Measurements from ENCODE around the gene SCN5A.

SCN5A gene

DNA sequence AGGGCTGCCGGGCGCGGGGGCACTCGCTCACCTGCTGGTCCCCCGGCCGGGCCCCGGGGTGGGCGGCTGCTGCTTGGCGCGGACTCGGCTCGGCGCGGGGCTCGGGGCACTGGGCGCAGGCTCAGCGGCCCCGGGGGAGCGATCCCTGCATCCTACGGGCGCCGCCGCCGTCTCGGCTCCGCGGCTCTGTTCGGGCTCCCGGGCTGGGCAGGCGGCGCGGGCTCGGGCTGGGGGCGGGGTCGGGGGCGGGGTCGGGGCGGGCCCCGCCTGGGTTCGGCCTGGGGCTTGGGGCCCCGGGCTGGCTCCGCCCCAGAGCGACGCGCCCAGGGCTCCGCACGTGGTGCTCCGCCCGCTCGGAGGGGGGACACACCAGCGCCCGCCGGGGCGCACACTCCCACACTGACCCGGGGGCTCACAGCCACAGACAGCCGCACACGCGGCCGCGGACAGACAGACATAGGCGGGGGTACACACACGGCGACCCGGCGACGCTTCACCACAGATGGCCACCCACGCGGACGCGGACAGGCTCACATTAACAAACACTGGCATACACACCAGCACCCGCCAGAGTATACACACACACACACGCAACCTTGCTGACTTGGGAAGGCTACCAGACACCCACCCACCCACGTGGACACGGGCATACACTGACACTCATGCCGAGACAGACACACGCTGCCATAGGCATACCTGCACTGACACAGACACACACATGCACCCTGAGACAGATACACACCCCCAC lies at the start of gene SCN5A:
SCN5A (minus strand) TSS at position 188 of the 748 bp plus-strand sequence. CDS start 16,380 bp downstream, outside the sequence.
- peak; percentile 63 for DNase-seq (ENCODE audit: low spot score)

DNA sequence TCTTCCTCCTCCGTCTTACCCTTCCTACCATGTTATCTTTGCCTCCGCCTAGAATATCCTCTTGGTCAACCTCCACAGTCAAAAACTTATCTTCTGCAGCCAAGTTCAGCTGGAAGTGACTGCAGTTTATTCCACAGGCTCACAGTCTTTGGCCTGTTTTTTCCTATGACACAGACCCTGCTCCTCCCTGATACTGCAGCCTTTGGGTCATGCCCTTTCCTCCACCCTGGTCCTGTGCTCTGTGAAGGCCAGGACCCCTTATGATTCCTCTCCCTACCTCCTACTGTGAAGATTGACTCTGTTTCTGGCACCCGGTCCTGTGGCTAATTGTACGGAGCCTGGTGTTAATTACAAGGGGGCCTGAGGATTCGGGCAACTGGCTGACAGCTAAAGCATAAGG lies 49.3 kb upstream of the SCN5A start:
- DNase-seq (ENCODE audit: low spot score): no peak

GRCh38 chr3:38698061-38698460 lies 48.6 kb upstream of the SCN5A start:
- DNase-seq (ENCODE audit: low spot score): no peak

DNA sequence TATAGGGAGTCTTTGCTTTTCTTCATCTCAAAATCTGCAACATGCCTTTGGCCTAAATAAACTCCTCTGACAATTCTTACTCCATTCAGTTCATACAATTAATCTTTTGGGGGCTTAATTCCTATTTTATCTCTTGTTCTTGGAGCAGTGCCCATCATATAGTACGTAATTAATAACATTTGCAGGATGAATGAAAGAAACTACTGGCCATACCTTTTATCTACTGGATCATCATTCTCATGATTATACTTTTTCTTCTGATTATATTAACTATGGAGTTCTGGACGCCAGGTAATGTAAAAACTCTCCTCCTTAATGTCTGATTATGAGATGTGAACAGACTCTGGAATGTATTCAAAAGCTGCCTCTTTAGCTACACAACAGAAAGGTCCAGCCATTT lies 46.5 kb upstream of the SCN5A start:
- DNase-seq (ENCODE audit: low spot score): no peak

DNA sequence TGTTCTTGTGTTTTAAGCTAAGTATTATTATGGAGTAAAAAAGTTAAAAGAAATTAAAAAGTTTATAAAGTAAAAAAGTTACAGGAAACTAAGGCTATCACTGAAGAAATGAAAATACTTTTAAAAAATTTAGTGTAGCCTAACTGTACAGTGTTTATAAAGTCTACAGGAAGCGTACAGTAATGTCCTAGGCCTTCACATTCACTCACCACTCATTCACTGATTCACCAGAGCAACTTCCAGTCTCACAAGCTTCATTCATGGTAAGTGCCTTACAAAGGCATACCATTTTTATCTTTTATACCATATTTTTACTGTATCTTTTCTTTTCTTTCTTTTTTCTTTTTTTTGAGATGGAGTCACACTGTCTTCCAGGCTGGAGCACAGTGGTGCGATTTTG lies 40.7 kb upstream of the SCN5A start:
- DNase-seq (ENCODE audit: low spot score): no peak

DNA sequence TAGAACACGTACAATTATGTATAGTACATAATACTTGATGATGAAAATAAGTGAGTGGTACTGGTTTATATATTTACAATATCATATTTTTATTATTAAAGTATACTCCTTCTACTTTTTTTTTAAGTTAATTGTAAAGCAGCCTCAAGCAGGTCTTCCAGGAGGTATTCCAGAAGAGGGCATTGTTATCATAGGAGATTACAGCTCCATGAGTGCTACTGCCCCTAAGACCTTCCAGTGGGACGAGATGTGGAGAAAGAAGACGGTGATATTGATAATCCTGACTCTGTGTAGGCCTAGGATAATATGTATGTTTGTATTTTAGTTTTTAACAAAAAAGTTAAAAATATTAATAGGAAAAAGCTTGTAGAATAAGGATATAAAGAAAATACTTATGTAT lies 40.3 kb upstream of the SCN5A start:
- DNase-seq (ENCODE audit: low spot score): no peak

DNA sequence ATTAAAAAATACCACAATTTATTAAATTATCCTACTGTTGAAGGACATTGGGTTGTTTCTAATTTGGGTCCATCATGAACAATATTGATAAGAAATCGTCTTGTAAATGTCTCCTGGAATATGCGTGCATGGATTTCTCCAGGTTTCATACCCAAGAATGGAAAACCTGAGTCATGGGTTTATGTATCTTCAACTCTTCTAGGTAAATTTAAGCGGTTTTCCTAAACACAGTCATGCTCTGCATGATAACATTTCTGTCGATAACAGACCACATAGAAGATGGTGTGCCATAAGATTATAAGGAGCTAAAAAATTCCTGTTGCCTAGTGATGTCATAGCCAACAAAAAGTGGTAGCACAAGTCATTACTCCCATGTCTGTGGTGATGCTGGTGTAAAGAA lies 39.9 kb upstream of the SCN5A start:
- no peak for DNase-seq (ENCODE audit: low spot score)

DNA sequence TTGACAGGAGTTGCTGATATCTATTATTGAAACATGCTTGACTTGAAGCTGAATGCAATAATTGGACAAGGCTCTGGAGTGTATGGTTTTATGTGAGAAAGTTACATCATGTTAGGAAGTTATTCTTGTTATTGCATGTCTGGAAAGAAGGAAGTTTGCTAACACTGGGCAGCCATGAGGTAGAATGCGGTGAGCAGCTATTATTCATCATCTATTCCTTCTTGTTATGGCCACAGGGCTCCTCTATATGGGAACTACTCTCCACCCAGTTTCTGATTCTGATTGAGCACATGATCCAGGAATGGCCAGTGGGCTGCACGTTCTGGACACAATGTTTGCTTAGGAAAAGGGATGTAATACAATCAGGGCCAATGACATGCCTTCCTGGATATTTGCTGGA lies 37.8 kb upstream of the SCN5A start:
- DNase-seq (ENCODE audit: low spot score): no peak

DNA sequence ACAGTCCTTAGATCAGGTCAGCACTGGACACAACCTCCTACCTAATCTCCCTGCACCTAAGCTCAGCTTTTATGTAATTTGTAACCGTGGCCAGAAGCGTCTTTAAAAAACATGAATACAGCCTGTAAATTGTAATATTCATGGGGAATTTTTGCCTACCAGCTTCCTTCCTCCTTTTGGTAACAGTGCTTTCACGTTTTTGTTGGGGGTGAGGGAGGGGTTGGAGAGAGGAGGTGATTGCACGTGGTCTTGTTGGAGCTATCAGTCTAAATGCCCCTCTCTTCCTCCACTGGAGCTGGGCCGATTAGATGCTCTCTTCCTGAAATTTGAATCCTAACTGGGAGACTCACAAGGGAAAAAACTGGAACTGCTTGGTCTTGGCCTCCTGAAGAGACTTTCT lies 35.1 kb upstream of the SCN5A start:
- DNase-seq (ENCODE audit: low spot score): no peak

DNA sequence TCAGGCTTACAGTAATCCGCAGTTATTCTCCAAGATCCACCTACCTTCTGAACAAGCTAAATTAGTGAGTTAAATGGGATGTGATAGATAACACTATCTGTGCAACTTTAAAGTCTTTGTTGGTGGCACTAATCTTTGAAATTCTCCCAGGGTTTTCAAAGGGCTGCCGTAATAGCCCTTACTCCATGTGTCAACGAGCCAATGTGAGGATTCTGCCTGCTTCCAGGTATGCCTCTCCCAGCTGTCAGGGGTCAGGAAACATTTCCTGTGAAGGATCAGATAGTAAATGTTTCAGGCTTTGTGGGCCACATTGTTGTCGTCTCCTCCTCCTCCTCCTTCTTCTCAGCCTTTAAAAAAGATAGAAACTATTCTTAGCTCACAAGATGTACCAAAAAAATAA lies 20.2 kb upstream of the SCN5A start:
- DNase-seq (ENCODE audit: low spot score): no peak

DNA sequence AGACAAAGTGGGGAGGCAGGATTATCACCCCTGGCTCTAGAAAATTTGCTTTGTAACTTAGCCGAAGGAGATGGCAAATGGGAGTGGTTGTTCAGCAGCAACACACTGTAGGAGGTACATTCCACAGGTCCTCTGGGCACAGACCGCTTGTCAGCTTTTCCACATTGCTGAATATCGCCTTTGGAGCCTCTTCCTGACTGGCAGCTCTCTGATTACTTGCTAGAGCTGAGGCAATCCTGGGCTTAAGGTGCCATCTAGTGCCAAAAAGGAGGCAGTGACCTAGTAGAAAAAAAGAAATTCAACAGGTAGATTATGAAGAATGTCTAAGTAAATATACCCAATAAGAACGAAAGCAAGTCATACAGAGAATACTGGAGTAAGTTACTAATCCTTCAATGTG lies 13.1 kb upstream of the SCN5A start:
- DNase-seq (ENCODE audit: low spot score): peak; percentile 71

DNA sequence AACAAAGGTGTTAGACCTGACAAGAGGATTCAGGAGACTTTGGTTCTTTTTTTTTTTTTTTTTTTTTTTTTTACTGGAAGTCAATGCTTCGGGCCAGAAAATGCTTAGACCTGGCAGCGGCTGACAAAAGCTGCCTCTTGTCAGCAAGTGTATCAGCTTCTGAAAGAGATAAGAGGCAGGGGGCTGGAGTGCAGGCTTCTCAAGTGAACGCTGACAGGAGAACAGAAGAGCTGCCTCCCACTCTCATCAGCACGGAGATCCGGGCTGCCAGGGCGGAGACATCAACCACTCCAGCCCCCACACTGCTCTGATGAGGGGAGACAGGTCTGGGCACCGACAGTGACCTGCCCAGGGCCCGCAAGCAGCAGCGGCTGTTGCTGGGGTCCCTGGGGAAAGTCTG lies 9.4 kb upstream of the SCN5A start:
- DNase-seq (ENCODE audit: low spot score): no peak

GRCh38 chr3:38657369-38657768 lies 7.9 kb upstream of the SCN5A start:
- DNase-seq (ENCODE audit: low spot score): no peak

DNA sequence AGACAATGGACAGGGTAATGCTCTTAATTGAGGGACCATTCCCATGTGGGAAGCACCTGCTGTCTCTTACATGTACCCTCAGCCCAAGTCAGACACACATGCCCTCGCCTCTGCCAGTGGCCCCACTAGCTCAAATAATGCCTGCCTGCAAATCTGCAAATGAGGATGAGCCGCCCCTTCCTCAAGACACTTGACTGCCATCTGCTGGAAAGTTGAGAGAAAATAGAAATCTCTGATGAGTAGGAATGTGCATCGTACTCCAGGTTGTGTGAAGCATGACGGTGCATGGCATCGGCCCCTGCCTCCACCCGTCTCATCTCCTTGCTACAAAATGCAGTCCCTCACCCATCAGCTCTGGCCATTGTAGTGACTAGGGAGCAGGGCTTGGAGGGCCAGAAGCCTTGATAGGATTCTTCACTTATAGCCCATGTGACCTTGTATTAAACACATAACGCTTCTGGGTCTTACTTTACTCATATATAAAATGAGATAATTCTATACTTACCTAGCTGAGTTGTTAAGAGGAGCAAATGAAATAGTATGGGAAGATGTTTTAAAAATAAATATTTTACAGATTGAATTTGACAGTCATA lies 6.3 kb upstream of the SCN5A start:
- peak; percentile 75 for DNase-seq (ENCODE audit: low spot score)

- no peak for DNase-seq (ENCODE audit: low spot score)
Measured at GRCh38 chr3:38653685-38654537, 4.4 kb upstream of the SCN5A start.

DNA sequence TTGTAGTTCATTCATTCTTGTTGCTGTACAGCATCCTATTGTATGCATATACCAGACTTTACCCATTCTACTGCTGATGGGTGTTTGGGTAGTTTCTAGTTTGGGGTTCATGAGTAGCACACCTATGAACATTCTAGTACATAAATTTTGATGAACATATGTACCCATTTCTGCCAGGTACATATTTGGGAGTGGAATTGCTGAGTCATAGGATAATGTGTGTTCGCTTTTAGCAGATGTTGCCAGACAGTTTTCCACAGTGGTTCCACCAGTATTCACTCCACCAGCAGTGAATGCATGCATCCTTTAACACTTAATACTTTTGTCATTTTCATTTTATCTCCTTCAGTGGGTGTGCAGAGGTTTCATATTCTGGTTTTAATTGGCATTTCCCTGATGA lies 3.4 kb upstream of the SCN5A start:
- no peak for DNase-seq (ENCODE audit: low spot score)

- peak; percentile 75 for DNase-seq (ENCODE audit: low spot score)
Measured at GRCh38 chr3:38651153-38651789, 1.8 kb upstream of the SCN5A start.

- DNase-seq (ENCODE audit: low spot score): peak; percentile 35
Measured at GRCh38 chr3:38650248-38650951, 913 bp upstream of the SCN5A start.

- DNase-seq (ENCODE audit: low spot score): no peak
Measured at GRCh38 chr3:38648659-38649499, 608 bp downstream of the SCN5A start.

DNA sequence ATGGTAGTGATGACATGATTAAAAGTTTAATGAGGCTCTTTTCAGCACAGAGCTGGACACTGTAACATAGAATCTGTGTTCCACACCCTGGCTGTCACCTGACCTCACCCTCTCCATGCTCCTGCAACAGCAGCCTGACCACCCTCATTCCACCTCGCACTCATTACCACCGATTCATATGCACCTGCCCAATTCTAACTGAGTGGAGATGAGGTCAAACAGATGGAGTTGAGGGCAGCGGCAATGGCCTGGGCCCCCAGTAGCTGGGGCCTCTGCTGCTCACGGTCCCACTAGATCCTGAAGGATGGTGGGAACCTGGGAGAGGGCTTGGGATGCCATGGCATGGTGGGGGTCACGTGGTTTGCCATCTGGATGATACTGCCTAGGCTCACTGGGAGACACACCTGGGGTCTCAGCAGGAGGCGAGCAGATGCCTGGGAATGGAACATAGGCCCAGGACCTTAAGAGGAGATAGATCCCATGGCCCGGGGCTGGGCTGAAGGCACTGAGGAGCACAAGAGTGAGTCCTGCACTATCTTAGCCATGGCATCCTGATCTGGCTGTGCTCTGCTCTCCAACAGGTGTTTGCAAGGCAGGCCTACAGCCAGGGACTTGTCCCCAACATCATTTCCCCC lies 1.3 kb downstream of the SCN5A start:
- no peak for DNase-seq (ENCODE audit: low spot score)

Measured in SW480 (cell line).